IMR-90 (cell line): ENCODE measurements around the gene SEC14L1.

Experiments used
- CEBPB ChIP-seq: IDR thresholded peaks from 2 replicates; pipeline ENCODE4 v1.6.1; 2012; ENCODE audit warnings: low read depth, low read length, improper control_type of control experiment
- CHD1 ChIP-seq: IDR thresholded peaks from 2 replicates; pipeline ENCODE4 v1.6.1; 2012; ENCODE audit warnings: low read depth, low read length, improper control_type of control experiment
- MAFK ChIP-seq: IDR thresholded peaks from 2 replicates; pipeline ENCODE4 v1.6.1; 2012; ENCODE audit warnings: low read depth, low read length, improper control_type of control experiment
- MAZ ChIP-seq: IDR thresholded peaks from 2 replicates; pipeline ENCODE4 v1.6.1; 2012; ENCODE audit warnings: low read depth, mild to moderate bottlenecking, low read length, improper control_type of control experiment, moderate library complexity, borderline replicate concordance
- MXI1 ChIP-seq: IDR thresholded peaks from 2 replicates; pipeline ENCODE4 v1.6.1; 2012; ENCODE audit warnings: low read depth, mild to moderate bottlenecking, low read length, moderate library complexity, borderline replicate concordance
- NFE2L2 ChIP-seq: fragments of 150-350 bp; IDR thresholded peaks from 2 replicates; pipeline ENCODE4 v1.6.1; 2016; ENCODE audit warnings: low read depth, mild to moderate bottlenecking, low read length
- POLR2A ChIP-seq: IDR thresholded peaks from 2 replicates; pipeline ENCODE4 v1.6.1; 2012; ENCODE audit warnings: mild to moderate bottlenecking, low read depth, low read length
- RAD21 ChIP-seq: IDR thresholded peaks from 2 replicates; pipeline ENCODE4 v1.6.1; 2012; ENCODE audit warnings: low read length, improper control_type of control experiment
- RCOR1 ChIP-seq: IDR thresholded peaks from 2 replicates; pipeline ENCODE4 v1.6.1; 2012; ENCODE audit warnings: mild to moderate bottlenecking, low read length, improper control_type of control experiment; ENCODE audit not compliant: insufficient replicate concordance
- RFX5 ChIP-seq: IDR thresholded peaks from 2 replicates; pipeline ENCODE4 v1.8.0; 2012; ENCODE audit warnings: low read depth, mild to moderate bottlenecking, low read length, moderate library complexity
- SMC3 ChIP-seq: fragments of 150-350 bp; IDR thresholded peaks from 2 replicates; pipeline ENCODE4 v1.6.1; 2016; ENCODE audit warnings: low read depth, mild to moderate bottlenecking, antibody characterized with exemption, low read length, moderate library complexity
- TF ChIP-seq, protein P1 (sequence below): fragments of 150-350 bp; IDR thresholded peaks from 2 replicates; pipeline ENCODE4 v1.6.1; 2017; ENCODE audit warnings: mild to moderate bottlenecking, antibody characterized with exemption, low read length, low read depth
- TF ChIP-seq, protein P2 (sequence below): conservative IDR thresholded peaks from 2 replicates; pipeline ENCODE4 v1.5.1; 2012; ENCODE audit warnings: mild to moderate bottlenecking, low read depth, low read length, improper control_type of control experiment
- TF ChIP-seq, protein P3 (sequence below): fragments of 150-350 bp; IDR thresholded peaks from 2 replicates; pipeline ENCODE4 v1.6.1; 2016; ENCODE audit warnings: low read depth, mild to moderate bottlenecking, low read length, moderate library complexity, borderline replicate concordance

DNA sequence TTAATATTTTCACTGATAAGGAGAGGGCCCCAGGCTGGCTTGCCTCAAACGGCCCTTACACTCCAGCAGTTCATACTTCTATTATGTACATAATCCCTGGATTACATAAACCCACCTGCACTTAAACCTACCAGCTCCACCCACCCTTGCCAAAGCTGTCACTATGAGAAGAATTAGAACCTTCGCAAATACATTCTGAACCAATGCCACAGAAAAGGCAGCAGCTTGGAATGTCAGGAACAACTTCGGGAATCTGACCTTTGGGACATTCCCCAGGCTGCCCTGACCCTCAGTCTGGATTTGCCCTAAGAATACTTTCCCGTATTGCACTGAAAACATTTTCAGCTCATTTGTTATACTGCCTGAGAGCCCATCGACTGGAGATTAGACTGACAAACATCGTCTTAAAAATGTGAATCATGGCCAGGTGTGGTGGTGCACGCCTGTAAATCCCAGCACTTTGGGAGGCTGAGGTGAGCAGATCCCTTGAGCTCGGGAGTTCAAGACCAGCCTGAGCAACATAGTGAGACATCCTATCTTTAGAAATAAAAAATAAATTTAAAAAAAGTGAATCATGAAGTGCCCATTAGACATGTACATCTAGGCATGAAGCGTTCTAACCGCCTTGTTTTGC, 21.0 kb upstream of the SEC14L1 start:
- TF ChIP-seq POLR2A = no peak
- TF ChIP-seq MAZ = no peak
- TF ChIP-seq, protein P1, sequence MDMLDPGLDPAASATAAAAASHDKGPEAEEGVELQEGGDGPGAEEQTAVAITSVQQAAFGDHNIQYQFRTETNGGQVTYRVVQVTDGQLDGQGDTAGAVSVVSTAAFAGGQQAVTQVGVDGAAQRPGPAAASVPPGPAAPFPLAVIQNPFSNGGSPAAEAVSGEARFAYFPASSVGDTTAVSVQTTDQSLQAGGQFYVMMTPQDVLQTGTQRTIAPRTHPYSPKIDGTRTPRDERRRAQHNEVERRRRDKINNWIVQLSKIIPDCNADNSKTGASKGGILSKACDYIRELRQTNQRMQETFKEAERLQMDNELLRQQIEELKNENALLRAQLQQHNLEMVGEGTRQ = no peak
- TF ChIP-seq, protein P2, sequence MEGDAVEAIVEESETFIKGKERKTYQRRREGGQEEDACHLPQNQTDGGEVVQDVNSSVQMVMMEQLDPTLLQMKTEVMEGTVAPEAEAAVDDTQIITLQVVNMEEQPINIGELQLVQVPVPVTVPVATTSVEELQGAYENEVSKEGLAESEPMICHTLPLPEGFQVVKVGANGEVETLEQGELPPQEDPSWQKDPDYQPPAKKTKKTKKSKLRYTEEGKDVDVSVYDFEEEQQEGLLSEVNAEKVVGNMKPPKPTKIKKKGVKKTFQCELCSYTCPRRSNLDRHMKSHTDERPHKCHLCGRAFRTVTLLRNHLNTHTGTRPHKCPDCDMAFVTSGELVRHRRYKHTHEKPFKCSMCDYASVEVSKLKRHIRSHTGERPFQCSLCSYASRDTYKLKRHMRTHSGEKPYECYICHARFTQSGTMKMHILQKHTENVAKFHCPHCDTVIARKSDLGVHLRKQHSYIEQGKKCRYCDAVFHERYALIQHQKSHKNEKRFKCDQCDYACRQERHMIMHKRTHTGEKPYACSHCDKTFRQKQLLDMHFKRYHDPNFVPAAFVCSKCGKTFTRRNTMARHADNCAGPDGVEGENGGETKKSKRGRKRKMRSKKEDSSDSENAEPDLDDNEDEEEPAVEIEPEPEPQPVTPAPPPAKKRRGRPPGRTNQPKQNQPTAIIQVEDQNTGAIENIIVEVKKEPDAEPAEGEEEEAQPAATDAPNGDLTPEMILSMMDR = no peak
- TF ChIP-seq NFE2L2 = no peak
- no peak for TF ChIP-seq CEBPB
- TF ChIP-seq, protein P3, sequence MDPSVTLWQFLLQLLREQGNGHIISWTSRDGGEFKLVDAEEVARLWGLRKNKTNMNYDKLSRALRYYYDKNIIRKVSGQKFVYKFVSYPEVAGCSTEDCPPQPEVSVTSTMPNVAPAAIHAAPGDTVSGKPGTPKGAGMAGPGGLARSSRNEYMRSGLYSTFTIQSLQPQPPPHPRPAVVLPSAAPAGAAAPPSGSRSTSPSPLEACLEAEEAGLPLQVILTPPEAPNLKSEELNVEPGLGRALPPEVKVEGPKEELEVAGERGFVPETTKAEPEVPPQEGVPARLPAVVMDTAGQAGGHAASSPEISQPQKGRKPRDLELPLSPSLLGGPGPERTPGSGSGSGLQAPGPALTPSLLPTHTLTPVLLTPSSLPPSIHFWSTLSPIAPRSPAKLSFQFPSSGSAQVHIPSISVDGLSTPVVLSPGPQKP = no peak
- no peak for TF ChIP-seq SMC3
- TF ChIP-seq MXI1 = no peak
- no peak for TF ChIP-seq RFX5
- no peak for TF ChIP-seq CHD1
- TF ChIP-seq RAD21 = no peak
- no peak for TF ChIP-seq RCOR1
- no peak for TF ChIP-seq MAFK
